ENCODE data around the gene ZNF775. TPM values are rescaled to one million over a fixed set of nuclear protein-coding genes. Genes with fewer than 3 reads are reported as not detected.

Gene ZNF775
- polyA plus RNA-seq, 3 donors = 8.4 to 9.7 (median 8.6) TPM

- DNase-seq = no peak
Measured at GRCh38 chr7:150434240-150434639, 55.1 kb downstream of the ZNF775 start.

GRCh38 chr7:150435047-150435389 lies 55.9 kb downstream of the ZNF775 start:
- DNase-seq = no peak

GRCh38 chr7:150435390-150436073 lies 56.4 kb downstream of the ZNF775 start:
- DNase-seq = no peak

- no peak for DNase-seq
Measured at GRCh38 chr7:150439967-150440366, 60.8 kb downstream of the ZNF775 start.

- DNase-seq = no peak
Measured at GRCh38 chr7:150441524-150441923, 62.4 kb downstream of the ZNF775 start.

- DNase-seq = no peak
Measured at GRCh38 chr7:150442811-150443210, 63.7 kb downstream of the ZNF775 start.

GRCh38 chr7:150443793-150444540 lies 64.8 kb downstream of the ZNF775 start:
- DNase-seq = no peak

GRCh38 chr7:150444674-150445365 lies 65.7 kb downstream of the ZNF775 start:
- DNase-seq = no peak

GRCh38 chr7:150446288-150446938 lies 67.3 kb downstream of the ZNF775 start:
- DNase-seq = no peak

Other genes starting within 250 kb of the ZNF775 start
- 10 to 100 TPM; 25.1 to 33.1 (median 30.3) TPM for gene LRRC61, start 56.0 kb upstream of the ZNF775 start, polyA plus RNA-seq (ENCODE audit: insufficient read length in 3 of 3)
- 10 to 100 TPM in 1 of 3 donors, 1 to 10 TPM in 2; 8.7 to 10.7 (median 9.1) TPM for gene ACTR3C, start 55.8 kb upstream of the ZNF775 start, polyA plus RNA-seq (ENCODE audit: insufficient read length in 3 of 3)
- 10 to 100 TPM; 40.9 to 55.6 (median 54.0) TPM for gene RARRES2, start 37.7 kb upstream of the ZNF775 start, polyA plus RNA-seq (ENCODE audit: insufficient read length in 3 of 3)
- 100 to 1,000 TPM in 2 of 3 donors, 10 to 100 TPM in 1; 97.8 to 123 (median 119) TPM for gene REPIN1, start 10.5 kb upstream of the ZNF775 start, polyA plus RNA-seq (ENCODE audit: insufficient read length in 3 of 3)
- gene GIMAP8, start 71.3 kb downstream of the ZNF775 start, polyA plus RNA-seq (ENCODE audit: insufficient read length in 3 of 3) = 1 to 10 TPM; 8.6 to 8.9 (median 8.8) TPM
- 10 to 100 TPM; 12.7 to 16.7 (median 13.0) TPM for gene GIMAP7, start 135.5 kb downstream of the ZNF775 start, polyA plus RNA-seq (ENCODE audit: insufficient read length in 3 of 3)
- gene GIMAP4, start 188.1 kb downstream of the ZNF775 start, polyA plus RNA-seq (ENCODE audit: insufficient read length in 3 of 3) = 10 to 100 TPM; 20.4 to 24.8 (median 22.3) TPM